Activated T-helper 9 cell treated with anti-CD3 and anti-CD28 coated beads, Interleukin-2, amount 50 U/mL, for 16 hours (primary cell): ENCODE data around the gene TIMELESS.
A peak's percentile ranks its signal among the peaks of the same experiment; 100 is the strongest.
"Not testable (repeated sequence)": the region's sequence is repeated elsewhere in the genome, so short reads cannot be mapped to it uniquely, and the experiment has no call there.

Experiments
- DNase-seq: peaks from one replicate; pipeline ENCODE4 v3.0.0-alpha.2; 2020; ENCODE audit warnings: low read depth

TIMELESS gene

GRCh38 chr12:56448860-56449621, at the start of gene TIMELESS:
Gene TIMELESS (minus strand): TSS chr12:56449426. CDS start chr12:56434170, 15,256 bp downstream.
- peak; percentile 76 for DNase-seq

GRCh38 chr12:56498126-56498902, 49.1 kb upstream of the TIMELESS start:
- not testable (repeated sequence) for DNase-seq

GRCh38 chr12:56496704-56497103, 47.5 kb upstream of the TIMELESS start:
- peak; percentile 41 for DNase-seq

GRCh38 chr12:56494481-56494880, 45.3 kb upstream of the TIMELESS start:
- DNase-seq: not testable (repeated sequence)

- DNase-seq: not testable (repeated sequence)
Measured at GRCh38 chr12:56494106-56494415, 44.8 kb upstream of the TIMELESS start.

- not testable (repeated sequence) for DNase-seq
Measured at GRCh38 chr12:56493409-56494105, 44.3 kb upstream of the TIMELESS start.

- no peak for DNase-seq
Measured at GRCh38 chr12:56490360-56490759, 41.1 kb upstream of the TIMELESS start.

- DNase-seq: peak; percentile 62
Measured at GRCh38 chr12:56488041-56488955, 39.1 kb upstream of the TIMELESS start, which contains the start of gene GLS2. Gene GLS2 (minus strand): TSS chr12:56488161. CDS start chr12:56488118, 43 bp downstream.

- DNase-seq: no peak
Measured at GRCh38 chr12:56487448-56488040, 38.3 kb upstream of the TIMELESS start.

GRCh38 chr12:56486694-56487093, 37.5 kb upstream of the TIMELESS start:
- DNase-seq: no peak

- no peak for DNase-seq
Measured at GRCh38 chr12:56484566-56484965, 35.3 kb upstream of the TIMELESS start.

GRCh38 chr12:56479625-56480024, 30.4 kb upstream of the TIMELESS start:
- no peak for DNase-seq

GRCh38 chr12:56477521-56478225, 28.4 kb upstream of the TIMELESS start:
- no peak for DNase-seq

GRCh38 chr12:56476972-56477432, 27.8 kb upstream of the TIMELESS start:
- DNase-seq: no peak

- no peak for DNase-seq
Measured at GRCh38 chr12:56476143-56476542, 26.9 kb upstream of the TIMELESS start.

- no peak for DNase-seq
Measured at GRCh38 chr12:56474389-56474788, 25.2 kb upstream of the TIMELESS start.

- no peak for DNase-seq
Measured at GRCh38 chr12:56469007-56469930, 20.0 kb upstream of the TIMELESS start.

- peak; percentile 93 for DNase-seq
Measured at GRCh38 chr12:56468216-56469006, 19.2 kb upstream of the TIMELESS start, which contains the start of gene SPRYD4. Gene SPRYD4 (plus strand): TSS chr12:56468578. CDS start chr12:56468592, 14 bp downstream.
